ENCODE data around the gene RHOH. TPM values are rescaled to one million over a fixed set of nuclear protein-coding genes. Genes with fewer than 3 reads are reported as not detected.

Gene RHOH
- total and polyA plus RNA-seq, 10 of the 15 experiments (the other 5 are each of a cell fraction or from before 2014, with no cell fraction given), result 46.5 to 120 (median 57.9) TPM

DNA sequence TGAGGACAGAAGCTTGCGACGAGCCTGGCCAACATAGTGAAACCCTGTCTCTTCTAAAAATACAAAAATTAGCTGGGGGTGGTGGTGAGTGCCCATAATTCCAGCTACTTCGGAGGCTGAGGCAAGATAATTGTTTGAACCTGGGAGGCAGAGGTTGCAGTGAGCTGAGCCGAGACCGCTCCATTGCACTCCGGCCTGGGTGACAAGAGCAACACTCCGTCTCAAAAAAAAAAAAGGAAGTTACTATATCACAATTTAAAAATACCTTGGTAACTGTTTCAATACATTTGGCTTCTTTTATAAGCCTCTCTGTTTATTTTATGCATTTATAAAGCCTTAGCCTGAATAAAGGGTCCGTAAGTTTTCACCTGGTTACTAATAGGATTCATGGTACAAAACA is 91.7 kb downstream of the RHOH start (continued):
- TF ChIP-seq ZBTB33 (IDR thresholded peaks at IDR 0.05) (no peak), NFYB (IDR thresholded peaks at IDR 0.05; ENCODE audit: insufficient read depth, low read depth, low read length) (no peak), POLR2AphosphoS5 (IDR thresholded peaks at IDR 0.05; ENCODE audit: low read length) (no peak), CBX5 (IDR thresholded peaks at IDR 0.05; ENCODE audit: low read depth) (no peak), HDGF (IDR thresholded peaks at IDR 0.05) (no peak), ZNF274 (IDR thresholded peaks at IDR 0.05; ENCODE audit: insufficient read depth, insufficient read length) (no peak), POLR2AphosphoS2 (IDR thresholded peaks at IDR 0.05; ENCODE audit: low read depth, low read length) (no peak)

DNA sequence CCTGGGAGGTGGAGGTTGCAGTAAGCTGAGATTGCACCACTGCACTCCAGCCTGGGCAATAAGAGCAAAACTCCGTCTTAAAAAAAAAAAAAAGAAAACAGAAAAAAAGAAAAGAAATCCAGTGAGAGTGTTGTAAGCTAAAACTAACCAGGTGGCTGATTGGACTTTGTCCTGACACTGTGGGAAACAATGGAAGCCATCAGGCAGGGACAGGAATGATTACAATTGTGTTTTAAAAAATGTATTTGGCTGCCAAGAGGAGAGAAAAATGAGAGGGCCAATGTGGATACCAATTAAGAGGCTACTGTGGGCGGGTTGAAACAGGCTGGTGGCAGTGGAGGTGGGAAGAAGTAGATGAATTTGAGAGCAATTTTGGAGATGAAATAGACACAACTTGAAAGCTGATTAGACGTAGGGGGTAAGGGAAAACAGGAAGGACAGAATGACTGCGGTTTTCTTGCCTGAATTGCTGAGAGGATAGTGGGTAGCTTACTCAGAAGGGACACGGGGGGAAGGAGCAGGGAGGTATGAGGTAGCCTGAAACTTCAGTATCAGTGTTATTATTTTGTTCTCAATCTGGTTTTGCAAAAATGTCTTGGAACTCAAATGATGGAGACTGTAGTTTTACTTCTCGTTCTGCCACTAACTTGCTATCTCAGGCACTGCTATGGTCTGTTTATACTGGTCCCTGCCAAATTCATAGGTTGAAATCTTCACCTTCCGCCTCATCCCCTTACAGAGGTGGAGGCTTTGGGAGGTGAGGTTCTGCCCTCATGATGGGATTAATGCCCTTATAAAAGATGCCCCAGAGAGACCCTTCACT is 92.7 kb downstream of the RHOH start:
- H3K9me3 ChIP-seq (replicated peaks; ENCODE audit: control insufficient read depth, insufficient read depth, low read length), result no peaks in the 10 kb centered on the region; the same call in 2 of the 3 replicates
- BruUV-seq (replicated peaks), result no TSS peak
- no peak overlapping the region; the same call in 1 of the 2 replicates for H3K27ac ChIP-seq (ENCODE audit: control insufficient read depth, insufficient read depth)
- in situ Hi-C loops (cut with MboI) (no loop called here), intact Hi-C loops (cut with micrococcal nuclease; ENCODE audit: unreplicated experiment) (no loop called here)
- H3K9ac ChIP-seq (ENCODE audit: control insufficient read depth, insufficient read depth, low read length), result no peak overlapping the region
- peaks cover 12% of the 10 kb centered on the region for H3K4me1 ChIP-seq (ENCODE audit: control insufficient read depth, insufficient read depth, low read length)
- WGBS (ENCODE audit: insufficient coverage, insufficient replicate concordance, low lambda C conversion rate, missing lambda C conversion rate), result 6% methylated on average over 7 of the region's 7 CpGs
- H3K79me2 ChIP-seq (ENCODE audit: control insufficient read depth, insufficient read depth, low read length), result no peaks in the 10 kb centered on the region
- ChIA-PET RAD21 (ENCODE audit: unreplicated experiment) (interaction anchor here (0.9 to 1.4 kb wide), 7 partner anchors 18 to 99 kb away, joined by 3 to 8 read pairs (median 4); no protein-coding TSS in a partner anchor), POLR2A (interaction anchor here (0.5 to 1.4 kb wide), 5 partner anchors 11 to 60 kb away, joined by 3 to 5 read pairs (median 3); no protein-coding TSS in a partner anchor), CTCF (interaction anchor here (0.6 to 1.8 kb wide), 7 partner anchors 13 to 68 kb away, joined by 3 to 6 read pairs (median 4); no protein-coding TSS in a partner anchor), SMC1A (ENCODE audit: uncharacterized antibody, unreplicated experiment) (interaction anchor here (0.9 to 3.0 kb wide), 11 partner anchors 9 to 127 kb away, joined by 3 to 15 read pairs (median 4); no protein-coding TSS in a partner anchor)
- FAIRE-seq (peak; percentile 38), DNase-seq (ENCODE audit: low read depth, low spot score) (no peak), ATAC-seq (peak; percentile 90)
- H2AFZ ChIP-seq (ENCODE audit: control insufficient read depth, low read depth, low read length), result peak overlapping the region; percentile 58
- no peak overlapping the region for H3K4me3 ChIP-seq
- H4K20me1 ChIP-seq (ENCODE audit: control insufficient read depth, insufficient read depth), result no peaks in the 10 kb centered on the region
- no peaks in the 10 kb centered on the region for H3K36me3 ChIP-seq (ENCODE audit: control insufficient read depth in 2 of 2, insufficient read depth in 2 of 2, low read length in 1 of 2)
- H3K27me3 ChIP-seq (replicated peaks in 1 of 2; ENCODE audit: control insufficient read depth in 2 of 2, insufficient read depth in 2 of 2, low read length in 1 of 2), result no peaks in the 10 kb centered on the region
- peak overlapping the region; percentile 89 for H3K4me2 ChIP-seq (ENCODE audit: control insufficient read depth, insufficient read depth)
- TF ChIP-seq CEBPZ (IDR thresholded peaks at IDR 0.05; ENCODE audit: low read depth, low read length) (no peak), TBL1XR1 (IDR thresholded peaks at IDR 0.05; ENCODE audit: low read depth, low read length) (no peak), FOXM1 (IDR thresholded peaks at IDR 0.05; ENCODE audit: low read depth, low read length) (no peak), FOS (IDR thresholded peaks at IDR 0.05; ENCODE audit: borderline replicate concordance, extremely low read depth, insufficient read length) (no peak), FOXK2 (IDR thresholded peaks at IDR 0.05) (no peak)

Measured in GM12878 (cell line).